T follicular helper cell (primary cell): ENCODE measurements around the gene NRXN3.

Experiments used
- DNase-seq: peaks from one replicate; pipeline ENCODE4 v3.0.0-alpha.2; 2020; ENCODE audit warnings: low read depth

The NRXN3 gene

DNA sequence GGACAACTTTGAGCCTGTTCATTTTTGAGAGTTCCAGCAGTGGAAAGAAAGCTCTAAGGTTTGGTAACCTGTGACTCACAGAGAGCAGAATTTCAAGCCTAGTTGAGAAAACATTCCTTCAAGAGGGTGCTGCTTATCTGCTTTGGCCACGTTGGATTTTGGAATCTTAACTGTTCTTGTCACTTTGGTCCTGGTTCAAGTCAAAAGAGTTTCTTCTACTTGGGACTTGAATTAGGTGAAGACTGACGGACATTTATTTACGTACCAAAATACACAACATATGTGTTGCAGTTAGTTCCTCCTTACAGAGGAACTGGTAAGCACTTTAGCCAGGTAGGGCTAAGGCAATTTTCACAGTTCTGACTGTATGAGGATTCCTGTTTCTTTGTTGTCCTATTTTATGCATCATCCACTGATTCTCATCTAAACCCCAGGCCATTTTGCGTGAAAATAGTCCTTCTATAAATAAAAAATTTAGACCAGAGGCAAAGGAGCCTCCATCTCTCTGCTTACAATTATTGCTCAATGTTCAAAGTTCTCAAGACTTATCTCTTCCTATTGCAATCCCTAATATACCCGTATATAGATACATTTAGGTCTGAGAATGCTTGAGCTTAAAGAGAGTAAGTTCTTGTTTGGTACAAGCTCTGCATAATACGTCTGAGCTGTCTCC is 1460.3 kb downstream of the NRXN3 start:
- DNase-seq: no peak

DNA sequence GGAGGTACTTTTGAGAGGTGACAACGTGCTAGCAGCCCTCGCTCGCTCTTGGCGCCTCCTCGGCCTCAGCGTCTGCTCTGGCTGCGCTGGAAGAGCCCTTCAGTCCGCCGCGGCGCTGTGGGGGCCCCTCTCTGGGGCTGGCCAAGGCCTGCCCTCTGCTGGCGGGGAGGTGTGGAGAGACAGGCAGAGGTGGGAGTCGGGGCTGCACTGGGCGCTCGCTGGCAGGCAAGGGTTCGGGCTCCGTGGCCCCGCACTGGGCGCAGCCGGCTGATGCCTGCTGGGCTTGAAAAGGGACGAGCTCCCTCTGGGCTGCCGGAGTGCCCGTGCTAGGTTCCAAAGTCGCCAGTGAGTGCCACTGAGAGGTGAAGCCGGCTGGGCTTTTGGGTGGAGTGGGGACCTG is 1461.1 kb downstream of the NRXN3 start:
- no peak for DNase-seq

DNA sequence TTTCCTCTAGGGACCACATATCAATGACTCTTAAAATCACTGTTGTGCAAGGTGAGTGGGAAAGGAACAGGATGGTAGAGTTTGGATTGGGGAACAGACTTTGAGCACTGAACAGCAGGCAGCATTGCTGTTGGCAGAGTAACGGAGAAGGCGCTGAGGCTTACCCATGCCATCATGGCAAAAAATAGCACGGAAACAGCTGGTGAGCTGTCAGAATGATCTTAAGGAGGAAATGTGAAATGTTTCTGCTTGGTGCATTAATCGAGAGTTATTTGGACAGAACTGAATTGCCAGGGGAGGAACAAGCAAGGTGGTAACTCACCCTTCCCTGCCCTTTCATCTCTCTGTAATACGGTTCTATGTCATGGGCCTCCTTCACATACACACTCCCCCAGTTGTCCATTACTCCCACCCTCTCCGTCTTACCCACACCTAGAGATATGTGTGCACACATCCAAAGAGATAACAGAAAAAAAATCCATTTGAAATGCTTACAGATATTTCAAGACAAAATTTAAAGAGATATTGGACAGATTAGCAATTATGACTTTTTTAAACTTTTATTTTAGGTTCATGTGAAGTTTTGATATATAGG is 1468.6 kb downstream of the NRXN3 start:
- DNase-seq: no peak

DNA sequence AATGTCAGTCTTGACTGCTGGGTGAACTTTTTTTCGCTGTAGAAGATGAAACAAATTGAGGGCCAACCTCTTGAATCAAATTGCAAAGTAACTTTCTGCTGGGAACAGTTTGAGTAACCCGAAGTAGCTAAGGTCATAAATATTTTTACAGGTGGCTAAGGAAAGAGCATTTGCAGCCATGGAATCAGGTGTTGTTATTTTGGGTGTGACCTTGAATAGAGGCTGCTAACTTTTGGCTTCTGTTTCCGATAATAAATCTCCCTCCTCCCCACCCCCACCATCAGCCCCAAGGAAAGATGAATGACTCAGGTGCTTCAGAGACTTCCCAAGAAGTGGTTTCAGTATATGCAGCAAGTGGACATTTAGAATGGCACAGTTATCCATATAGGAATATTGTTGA is 1469.4 kb downstream of the NRXN3 start:
- DNase-seq: no peak

DNA sequence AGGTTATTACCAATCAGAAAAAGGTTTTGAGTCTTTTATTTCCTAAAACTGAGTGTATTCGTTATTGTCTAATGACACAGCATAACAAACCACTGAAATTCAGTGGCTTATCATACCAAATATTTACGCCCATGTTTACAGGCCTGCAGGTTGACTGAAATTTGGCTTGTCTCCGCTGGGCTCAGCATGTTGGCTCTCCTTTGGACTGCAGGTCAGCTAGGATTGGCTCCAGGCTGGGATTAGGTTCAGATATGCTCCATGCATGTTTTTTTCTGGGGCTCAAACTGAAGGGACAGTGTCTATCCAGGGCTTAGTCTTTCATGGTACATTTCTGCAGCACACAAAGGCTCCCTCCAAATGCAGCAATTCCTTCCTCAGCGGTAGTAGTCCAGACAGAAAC is 1471.2 kb downstream of the NRXN3 start:
- no peak for DNase-seq

DNA sequence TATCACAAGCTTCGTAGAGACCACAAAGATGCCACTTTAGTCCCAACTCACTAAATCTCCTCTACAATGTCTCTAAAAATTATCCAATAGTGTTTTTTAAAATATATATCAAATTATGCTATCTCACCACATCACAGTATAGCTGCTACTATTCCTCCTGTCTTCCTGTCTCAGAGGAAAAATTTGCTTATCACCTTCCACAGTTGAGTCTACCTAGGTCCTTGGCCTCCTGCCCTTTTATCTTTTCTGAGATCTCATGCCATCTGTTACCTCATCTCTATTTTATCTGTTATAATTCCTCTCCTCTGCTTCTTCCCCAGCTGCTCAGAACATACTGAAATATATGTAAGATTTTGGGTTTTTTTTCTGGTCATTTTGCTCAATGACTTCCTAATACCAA is 1473.0 kb downstream of the NRXN3 start:
- no peak for DNase-seq

DNA sequence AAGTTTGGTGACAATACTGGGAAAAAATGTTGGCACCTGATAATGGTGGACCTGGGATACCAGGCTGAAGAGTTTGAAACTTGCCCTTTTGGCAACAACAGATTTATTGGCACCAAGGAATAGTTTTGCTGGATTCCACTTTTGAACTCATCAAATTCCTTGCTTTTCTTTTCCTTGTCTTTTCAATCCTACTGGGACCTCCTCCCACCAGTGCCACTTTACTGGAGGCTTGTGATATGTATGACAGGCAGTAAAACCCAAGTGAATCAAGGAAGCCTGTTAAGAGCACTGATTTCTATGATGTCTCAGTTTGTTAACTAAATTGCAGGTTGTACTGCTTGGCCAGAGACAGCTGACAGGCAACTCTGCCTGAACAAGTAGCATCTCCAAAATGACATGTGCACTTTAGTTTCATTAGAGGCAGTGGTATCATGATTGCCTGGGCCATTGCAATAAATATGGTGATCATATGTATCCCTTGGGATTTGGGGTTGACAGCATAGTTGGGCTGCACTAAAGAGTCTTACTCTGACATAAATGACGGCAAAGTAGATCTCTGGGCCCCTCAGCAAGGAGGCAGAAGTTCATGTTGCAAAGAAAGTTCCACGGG is 1475.7 kb downstream of the NRXN3 start:
- DNase-seq: no peak

DNA sequence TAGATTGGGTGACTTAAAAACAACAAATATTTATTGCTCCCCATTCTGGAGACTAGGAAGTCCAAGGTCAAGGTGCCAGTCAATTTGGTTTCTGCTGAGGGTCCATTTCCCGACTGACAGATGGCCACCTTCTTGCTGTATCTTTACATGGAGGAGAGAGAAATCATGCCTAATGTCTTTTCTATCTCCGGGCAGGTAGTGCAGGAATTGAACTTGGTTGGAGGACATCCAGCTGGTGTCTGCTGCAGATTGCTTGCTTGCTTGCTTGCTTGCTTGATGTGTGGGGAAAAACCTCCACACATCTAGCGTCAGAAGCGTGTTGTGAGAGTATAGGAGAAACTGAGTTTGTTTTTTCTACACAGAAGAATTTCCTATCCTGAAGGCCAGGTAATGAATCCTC is 1479.7 kb downstream of the NRXN3 start:
- DNase-seq: no peak

DNA sequence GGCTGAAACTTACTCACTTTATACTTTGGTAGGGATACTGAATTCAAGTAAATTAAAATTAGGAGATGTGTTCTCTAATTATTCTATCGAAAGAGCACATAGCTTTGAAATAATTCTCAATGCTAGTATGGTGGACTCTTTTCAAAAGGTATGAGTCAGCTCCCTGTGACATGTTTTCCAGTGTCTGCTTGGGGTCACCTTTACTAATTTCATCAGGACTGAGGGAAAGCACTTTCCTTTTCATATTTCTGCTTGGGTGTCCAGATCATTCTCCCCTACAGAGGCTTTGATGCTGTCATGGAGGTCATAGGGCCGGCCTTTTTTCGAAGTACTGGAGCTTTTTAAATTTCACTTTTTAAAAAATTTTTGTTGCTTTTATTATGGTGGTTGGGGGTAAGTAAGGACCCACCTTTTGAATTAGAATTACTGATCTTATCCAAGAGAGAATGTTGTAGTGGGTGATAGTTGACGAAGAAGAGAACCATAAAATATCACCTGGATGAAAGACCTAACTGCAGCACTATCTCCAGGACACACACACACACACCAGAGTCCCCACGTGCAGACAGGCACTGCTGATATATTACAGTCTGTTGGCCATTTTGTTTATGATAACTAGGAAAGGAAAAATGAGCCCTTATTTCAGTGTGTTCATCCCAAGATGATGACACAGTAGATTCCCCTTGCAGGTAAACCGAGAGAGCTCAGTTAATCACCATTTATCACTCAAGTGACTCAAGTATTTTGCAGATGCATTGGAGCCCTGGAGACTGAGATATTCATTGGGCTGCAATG is 1482.5 kb downstream of the NRXN3 start:
- DNase-seq: no peak

DNA sequence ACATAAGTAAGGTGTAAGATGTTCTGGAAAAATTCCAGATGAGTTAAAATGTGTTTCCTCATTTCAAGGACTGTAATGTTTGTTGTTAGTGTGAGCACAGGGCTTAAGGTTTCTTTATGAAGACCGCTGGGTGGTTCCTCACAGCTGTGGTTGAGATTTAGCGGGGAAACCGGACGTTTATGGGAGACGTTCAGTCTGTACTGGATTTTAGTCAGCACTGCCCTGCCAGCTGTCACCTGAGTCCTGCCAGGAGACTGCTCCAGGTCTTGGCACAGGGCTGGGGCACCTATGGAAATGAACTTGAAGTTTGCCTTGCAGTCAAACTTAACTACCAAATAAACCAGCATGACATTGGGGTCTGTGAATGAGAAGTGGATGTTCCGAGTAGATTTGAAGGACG is 1485.9 kb downstream of the NRXN3 start:
- no peak for DNase-seq

DNA sequence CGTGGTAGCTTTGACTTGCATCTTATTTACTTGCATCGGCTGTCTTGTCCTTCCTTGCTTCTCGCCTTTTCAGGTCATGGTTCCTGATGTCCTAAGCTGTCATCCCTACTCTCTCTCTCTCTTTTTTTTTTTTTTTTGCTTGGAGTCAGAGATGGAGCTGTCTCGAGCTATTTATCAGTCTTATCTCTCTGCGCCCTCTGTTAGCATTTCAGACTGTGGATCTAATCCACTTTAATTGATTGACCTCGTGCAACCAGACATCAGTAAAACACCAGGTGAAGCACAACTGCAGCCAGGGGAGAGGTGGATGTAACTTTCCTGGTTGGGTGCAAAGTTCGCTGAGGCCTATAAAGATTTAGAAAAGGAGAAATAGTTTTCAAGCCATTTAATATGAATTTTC is 1486.3 kb downstream of the NRXN3 start:
- DNase-seq: no peak

DNA sequence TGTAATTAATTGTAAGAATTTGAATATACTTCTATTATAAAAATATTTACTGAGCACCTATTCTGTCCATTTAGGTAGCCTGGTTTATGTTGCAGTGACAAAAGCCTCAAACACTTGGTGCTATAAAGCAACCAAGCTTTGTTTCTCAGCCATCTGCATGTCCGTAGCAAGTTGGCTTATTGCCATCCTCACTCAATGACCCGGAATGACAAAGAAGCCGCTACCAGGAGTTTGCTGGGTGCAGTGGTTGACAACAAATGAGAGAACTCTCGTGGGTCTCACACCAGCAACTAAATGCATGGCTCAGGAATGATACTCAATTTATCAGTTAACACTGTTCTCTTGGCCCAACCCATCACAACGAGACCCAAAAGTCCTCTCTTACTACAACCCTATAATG is 1488.0 kb downstream of the NRXN3 start:
- DNase-seq: no peak

DNA sequence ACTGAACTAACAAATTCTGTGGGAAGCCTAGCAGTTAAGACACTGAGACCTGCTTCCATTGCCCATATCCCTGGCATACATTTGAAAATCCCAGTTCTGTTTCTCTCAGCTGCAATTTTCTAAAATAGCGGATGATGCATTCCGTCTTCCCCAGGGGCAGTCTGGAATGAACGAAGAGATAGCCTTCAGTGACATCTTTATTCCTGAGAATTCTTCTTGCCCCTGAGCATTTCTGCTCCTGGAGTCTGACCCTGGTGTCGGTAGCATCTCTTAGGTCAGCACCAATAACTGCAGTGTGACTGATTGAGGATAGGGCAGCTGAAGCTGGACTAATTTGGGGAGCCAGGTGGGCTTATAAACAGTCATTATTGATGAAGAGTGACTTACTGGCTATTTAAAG is 1488.6 kb downstream of the NRXN3 start:
- no peak for DNase-seq

DNA sequence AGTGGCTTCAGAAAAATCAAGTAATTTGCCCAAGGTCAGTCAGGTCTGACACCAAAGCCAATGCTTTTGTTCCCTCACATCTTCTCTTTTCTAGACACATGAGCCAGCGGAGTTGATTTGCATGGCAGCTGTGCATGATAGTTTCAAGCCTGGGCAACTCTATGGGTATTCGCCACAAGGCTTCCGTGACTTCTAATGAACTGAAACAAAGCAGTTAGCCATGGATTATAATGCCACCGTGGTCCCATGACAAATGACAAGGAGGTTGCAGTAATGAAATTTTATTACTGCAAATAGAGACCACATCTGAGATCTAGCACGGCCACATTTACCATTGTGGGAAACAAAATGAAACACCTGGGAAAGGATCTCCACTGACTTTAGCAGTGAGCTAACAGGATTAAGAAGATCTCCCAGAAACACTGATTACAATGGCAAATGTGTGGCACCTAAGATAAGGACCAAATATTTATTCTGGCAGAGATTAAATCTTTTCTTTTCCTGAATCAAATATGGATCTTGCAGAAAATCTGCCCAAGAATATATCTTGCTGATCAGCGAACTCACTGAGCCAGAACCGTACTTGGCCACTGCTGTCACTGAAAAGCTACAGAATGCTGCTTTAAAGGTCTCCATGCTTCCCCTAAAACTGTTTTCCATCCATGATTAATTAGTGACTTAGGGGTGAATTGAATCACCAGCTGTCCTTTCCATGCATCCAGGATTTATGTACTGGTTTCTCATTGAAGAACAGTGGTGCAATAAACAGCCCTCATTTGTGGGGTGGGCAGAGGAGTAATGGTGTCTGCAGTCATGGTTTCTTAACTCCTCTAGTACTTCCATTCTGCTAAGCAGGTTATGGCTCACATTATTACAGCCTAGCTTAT is 1490.1 kb downstream of the NRXN3 start:
- no peak for DNase-seq

DNA sequence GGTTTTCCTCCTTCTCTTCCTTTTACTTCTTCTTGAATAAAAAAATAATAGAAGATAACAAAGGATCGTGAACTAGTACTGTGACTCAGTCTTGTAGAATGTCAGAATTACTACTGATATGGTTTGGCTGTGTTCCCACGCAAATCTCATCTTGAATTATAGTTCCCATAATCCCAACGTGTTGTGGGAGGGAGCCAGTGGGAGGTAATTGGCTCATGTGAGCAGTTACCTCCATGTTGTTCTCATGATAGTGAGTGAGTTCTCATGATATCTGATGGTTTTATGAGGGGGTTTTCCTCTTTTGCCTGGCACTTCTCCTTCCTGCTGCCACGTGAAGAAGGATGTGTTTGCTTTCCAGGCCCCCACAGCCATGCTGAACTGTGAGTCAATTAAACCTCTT is 1491.6 kb downstream of the NRXN3 start:
- no peak for DNase-seq

DNA sequence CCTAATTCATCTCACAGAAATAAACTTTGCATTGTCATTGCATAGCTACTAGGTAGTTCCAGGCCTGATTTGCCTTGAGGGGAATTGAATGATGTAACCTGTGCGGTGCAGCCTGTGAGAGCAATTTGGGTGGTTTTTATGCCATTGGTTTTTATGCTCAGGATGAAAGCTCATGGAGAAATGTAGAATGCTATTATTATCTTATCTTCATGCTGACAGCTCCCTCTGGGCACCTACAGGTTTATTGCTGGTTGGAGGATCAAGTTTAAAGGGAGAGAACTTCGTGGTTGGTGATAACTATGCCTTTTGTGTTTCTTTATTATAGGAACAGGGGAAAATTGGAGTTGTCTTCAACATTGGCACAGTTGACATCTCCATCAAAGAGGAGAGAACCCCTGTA is 1493.3 kb downstream of the NRXN3 start:
- DNase-seq: no peak

DNA sequence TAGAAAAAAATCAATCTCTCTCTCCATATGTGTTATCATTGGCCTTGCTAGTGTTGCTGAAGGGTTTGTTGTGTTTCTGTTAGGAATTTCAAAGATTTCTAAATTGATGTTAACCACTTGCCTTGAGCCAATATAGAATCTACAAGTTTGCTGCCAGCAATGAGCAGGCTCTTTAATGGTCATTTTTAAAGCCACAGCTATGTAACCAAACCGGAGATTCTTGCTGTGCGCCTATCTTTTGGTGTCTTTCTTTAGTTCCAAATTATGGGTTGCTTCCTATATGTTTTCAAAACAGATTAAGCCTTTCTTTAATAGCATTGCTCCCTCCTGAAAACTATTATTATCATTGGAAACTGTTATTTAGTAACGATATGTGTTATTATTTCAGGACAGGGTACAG is 1495.4 kb downstream of the NRXN3 start:
- DNase-seq: no peak

DNA sequence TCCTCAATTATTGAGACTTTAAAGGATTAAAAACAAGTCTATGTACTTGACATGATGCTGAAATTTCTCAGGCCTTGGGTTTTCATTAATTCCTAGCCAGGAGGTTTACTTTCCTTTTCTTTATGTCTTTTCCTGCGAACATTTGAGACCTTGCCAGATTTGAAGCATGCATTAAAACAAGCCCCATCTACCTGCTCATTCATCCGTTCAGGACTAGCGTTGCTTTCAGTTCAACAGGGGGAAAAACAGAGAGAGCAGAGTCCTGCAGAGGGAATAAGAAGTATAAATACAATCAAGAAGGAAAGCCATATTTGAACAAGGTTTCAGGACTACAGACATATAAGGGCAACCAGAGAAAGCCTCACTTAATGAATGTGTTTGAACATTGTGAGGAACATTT is 1498.8 kb downstream of the NRXN3 start:
- DNase-seq: no peak

DNA sequence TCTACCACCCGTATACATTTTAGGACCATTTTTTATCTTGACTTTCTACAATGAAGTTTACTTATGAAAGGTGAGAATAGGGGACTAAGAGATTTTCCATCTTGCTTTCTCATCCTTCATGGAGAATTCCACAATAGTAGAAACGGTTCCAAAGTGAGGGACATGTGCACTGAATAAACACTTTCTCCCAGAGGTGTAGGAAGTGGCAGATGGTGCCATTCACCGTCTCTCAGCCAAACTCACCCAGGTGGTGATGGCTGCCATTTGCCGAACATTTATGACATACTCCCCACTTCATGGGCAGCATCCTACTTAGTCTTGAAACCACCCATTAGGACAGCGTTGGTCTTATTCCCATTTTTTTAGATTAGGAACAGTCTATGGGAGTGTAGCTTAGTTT is 1500.6 kb downstream of the NRXN3 start:
- no peak for DNase-seq

DNA sequence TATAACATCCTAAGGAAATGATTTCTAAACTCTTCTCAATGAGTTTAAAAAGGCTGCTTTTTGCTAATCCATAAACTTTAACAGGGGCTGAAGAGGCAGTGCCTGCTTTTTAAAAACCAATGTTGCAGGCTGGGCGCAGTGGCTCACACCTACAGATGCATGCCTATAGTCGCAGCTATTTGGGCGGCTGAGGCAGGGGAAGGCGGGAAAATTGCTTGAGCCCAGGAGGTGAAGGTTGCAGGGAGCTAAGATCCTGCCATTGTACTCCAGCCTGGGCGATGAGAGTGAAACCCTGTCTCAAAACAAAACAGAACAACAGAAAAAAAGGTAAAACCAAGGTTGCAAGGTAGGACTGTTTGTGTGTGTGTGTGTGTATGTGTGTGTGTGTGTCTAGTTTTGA is 1509.9 kb downstream of the NRXN3 start:
- no peak for DNase-seq

DNA sequence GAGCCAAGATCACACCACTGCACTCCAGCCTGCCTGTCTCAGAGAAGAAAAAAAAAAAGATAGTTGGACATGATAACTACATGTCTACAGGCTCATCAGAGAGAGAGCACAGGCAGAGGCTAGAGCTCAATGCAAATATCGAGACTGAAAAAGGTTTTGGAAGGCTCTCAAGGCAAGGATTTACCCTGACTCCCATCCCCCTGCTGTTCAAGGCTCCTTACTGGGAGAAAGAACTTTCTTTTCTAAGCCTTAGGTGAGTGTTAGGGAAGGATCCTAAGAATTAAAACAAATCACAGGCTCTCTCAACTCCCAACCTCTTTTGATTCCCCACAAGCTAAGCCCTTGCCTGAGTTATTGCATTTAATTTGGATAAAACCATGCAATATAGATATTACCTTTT is 1516.0 kb downstream of the NRXN3 start:
- DNase-seq: no peak

DNA sequence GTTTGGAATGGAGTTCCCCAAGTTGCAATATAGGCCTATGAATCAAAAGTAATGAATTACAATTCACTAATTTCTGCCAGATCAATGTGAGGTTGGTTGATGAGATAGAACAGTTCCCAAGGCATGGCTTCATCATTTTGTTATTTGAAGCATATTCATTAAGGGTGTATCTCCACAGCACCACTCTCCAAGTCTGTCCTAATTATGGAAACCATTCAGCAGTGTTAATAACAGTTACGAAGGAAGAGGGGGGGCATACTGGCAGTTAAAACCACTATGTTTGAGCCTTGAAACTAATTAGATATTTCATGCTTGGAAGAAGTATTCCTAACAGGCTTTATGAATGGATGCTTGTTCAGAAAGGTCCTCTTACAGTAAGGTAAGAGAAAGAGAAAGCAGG is 1520.8 kb downstream of the NRXN3 start:
- no peak for DNase-seq
